ENCODE results near the gene CCDC33. TPM values are rescaled to one million over a fixed set of nuclear protein-coding genes. Genes with fewer than 3 reads are reported as not detected.
A peak's percentile ranks its signal among the peaks of the same experiment; 100 is the strongest.

Gene CCDC33
- total and polyA plus RNA-seq, 2 donors from 2014 or later: 0.63 TPM; not detected in 1

DNA sequence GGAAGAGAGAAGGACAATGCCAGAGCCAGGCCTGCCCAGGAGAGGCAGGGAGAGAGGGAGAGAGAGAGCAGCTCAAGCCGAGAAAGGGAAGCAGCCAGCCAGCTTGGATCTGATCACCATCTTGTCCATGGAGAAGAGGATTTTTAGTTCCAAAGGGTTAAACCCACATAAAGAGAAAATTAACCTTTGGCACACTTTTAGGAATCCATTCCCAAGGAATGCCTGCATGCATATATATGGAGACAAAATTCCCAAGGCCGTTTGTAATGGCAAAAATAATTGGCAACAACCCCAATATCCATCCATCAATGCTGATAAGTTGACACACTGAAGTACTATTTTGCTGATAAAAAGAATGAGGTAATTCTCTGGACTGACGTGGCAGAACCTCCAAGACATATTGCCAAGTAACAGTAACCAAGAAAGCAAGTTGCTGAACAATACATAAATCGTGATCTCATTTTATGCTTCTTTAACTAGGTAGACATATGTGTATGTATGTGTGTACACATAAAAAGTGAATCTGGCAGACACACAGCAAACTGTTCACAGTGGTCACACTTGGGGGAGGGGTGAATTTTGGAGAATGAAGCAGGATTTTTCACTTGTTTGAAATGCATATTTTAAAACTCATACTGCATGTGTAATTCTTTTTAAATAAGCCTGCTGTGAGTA is 26.0 kb upstream of the CCDC33 start:
- TF ChIP-seq, protein P1, sequence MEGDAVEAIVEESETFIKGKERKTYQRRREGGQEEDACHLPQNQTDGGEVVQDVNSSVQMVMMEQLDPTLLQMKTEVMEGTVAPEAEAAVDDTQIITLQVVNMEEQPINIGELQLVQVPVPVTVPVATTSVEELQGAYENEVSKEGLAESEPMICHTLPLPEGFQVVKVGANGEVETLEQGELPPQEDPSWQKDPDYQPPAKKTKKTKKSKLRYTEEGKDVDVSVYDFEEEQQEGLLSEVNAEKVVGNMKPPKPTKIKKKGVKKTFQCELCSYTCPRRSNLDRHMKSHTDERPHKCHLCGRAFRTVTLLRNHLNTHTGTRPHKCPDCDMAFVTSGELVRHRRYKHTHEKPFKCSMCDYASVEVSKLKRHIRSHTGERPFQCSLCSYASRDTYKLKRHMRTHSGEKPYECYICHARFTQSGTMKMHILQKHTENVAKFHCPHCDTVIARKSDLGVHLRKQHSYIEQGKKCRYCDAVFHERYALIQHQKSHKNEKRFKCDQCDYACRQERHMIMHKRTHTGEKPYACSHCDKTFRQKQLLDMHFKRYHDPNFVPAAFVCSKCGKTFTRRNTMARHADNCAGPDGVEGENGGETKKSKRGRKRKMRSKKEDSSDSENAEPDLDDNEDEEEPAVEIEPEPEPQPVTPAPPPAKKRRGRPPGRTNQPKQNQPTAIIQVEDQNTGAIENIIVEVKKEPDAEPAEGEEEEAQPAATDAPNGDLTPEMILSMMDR (IDR thresholded peaks at IDR 0.05; ENCODE audit: borderline replicate concordance, extremely low read depth, insufficient read depth): no peak
- H3K9me3 ChIP-seq (ENCODE audit: control insufficient read depth in 2 of 3, insufficient read depth in 1 of 3, low read length in 3 of 3): no peaks in the 10 kb centered on the region
- no peak for FAIRE-seq
- H3K27ac ChIP-seq (ENCODE audit: low read depth in 2 of 2, low read length in 2 of 2): no peak overlapping the region
- H3K36me3 ChIP-seq (ENCODE audit: control insufficient read depth in 2 of 3, insufficient read depth in 3 of 3, low read length in 3 of 3): no peaks in the 10 kb centered on the region
- H3K9ac ChIP-seq (ENCODE audit: low read length in 3 of 3): no peak overlapping the region
- intact Hi-C loops (cut with DNase I): no loop called here
- H3K27me3 ChIP-seq (ENCODE audit: control insufficient read depth, insufficient read depth, low read length): no peaks in the 10 kb centered on the region
- H3K4me1 ChIP-seq (ENCODE audit: control insufficient read depth in 2 of 3, insufficient read depth in 2 of 3, low read depth in 1 of 3, low read length in 3 of 3): peaks cover 11 to 18% (median 12%) of the 10 kb centered on the region in 3 donors
- peak overlapping the region in 1 of 3 donors; percentile 43 for H3K4me3 ChIP-seq (ENCODE audit: low read length in 3 of 3)
- DNase-seq: peak in 2 of 5 donors; percentile 54 to 68

- no peak for FAIRE-seq
Measured at GRCh38 chr15:74210729-74211128, 25.4 kb upstream of the CCDC33 start.

DNA sequence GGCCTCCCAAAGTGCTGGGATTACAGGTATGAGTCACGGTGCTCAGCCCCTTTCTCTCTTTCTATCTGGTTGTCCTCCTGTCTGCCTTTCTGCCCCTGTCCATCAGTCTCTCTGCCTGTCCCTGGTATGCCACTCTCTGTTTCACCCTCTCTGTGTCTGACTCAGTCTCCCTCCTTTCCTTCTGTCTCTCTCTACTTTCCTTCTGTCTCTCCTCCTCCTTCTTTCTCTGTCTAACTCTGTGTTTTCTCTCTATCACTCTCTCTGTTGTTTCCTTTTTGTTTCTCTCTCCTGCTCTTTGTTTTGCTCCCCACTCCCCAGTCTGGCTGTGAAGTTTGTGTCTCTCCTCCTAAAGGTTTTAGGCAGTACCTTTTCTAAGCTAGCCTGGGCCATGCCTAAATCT is 24.5 kb upstream of the CCDC33 start:
- TF ChIP-seq, protein P1 (IDR thresholded peaks at IDR 0.05; ENCODE audit: borderline replicate concordance, extremely low read depth, insufficient read depth): no peak
- intact Hi-C loops (cut with DNase I): no loop called here
- DNase-seq (no peak), FAIRE-seq (no peak)
- Histone ChIP-seq H3K9ac (ENCODE audit: low read length in 3 of 3) (no peak overlapping the region), H3K4me3 (ENCODE audit: low read length in 3 of 3) (peak overlapping the region in 1 of 3 donors; percentile 33), H3K36me3 (ENCODE audit: control insufficient read depth in 2 of 3, insufficient read depth in 3 of 3, low read length in 3 of 3) (no peaks in the 10 kb centered on the region), H3K4me1 (ENCODE audit: control insufficient read depth in 2 of 3, insufficient read depth in 2 of 3, low read depth in 1 of 3, low read length in 3 of 3) (peaks cover 2 to 10% (median 9%) of the 10 kb centered on the region in 3 donors), H3K27ac (ENCODE audit: low read depth in 2 of 2, low read length in 2 of 2) (no peak overlapping the region), H3K9me3 (ENCODE audit: control insufficient read depth in 2 of 3, insufficient read depth in 1 of 3, low read length in 3 of 3) (no peaks in the 10 kb centered on the region), H3K27me3 (ENCODE audit: control insufficient read depth, insufficient read depth, low read length) (no peaks in the 10 kb centered on the region)

More at GRCh38 chr15:74210729-74211128, 25.4 kb upstream of the CCDC33 start:
- Histone ChIP-seq H3K27ac (ENCODE audit: low read depth in 2 of 2, low read length in 2 of 2) (no peak overlapping the region), H3K9me3 (ENCODE audit: control insufficient read depth in 2 of 3, insufficient read depth in 1 of 3, low read length in 3 of 3) (no peaks in the 10 kb centered on the region), H3K9ac (ENCODE audit: low read length in 3 of 3) (no peak overlapping the region), H3K36me3 (ENCODE audit: control insufficient read depth in 2 of 3, insufficient read depth in 3 of 3, low read length in 3 of 3) (no peaks in the 10 kb centered on the region), H3K27me3 (ENCODE audit: control insufficient read depth, insufficient read depth, low read length) (no peaks in the 10 kb centered on the region), H3K4me1 (ENCODE audit: control insufficient read depth in 2 of 3, insufficient read depth in 2 of 3, low read depth in 1 of 3, low read length in 3 of 3) (peaks cover 11 to 14% (median 12%) of the 10 kb centered on the region in 3 donors), H3K4me3 (ENCODE audit: low read length in 3 of 3) (peak overlapping the region in 2 of 3 donors; percentile 3 to 43)
- no peak for DNase-seq
- TF ChIP-seq, protein P1 (IDR thresholded peaks at IDR 0.05; ENCODE audit: borderline replicate concordance, extremely low read depth, insufficient read depth): no peak
- intact Hi-C loops (cut with DNase I): no loop called here
